Peyer's patch (tissue), 4 donors: ENCODE data around the gene ABHD17A.

Source experiments
- POLR2A ChIP-seq, 2 donors: fragments of 450-650 bp; IDR thresholded peaks; one replicate each; pipeline ENCODE4 v1.5.1; 2017; ENCODE audit warnings: antibody characterized with exemption in 2 of 2, mild to moderate bottlenecking in 2 of 2, moderate library complexity in 2 of 2
- TF ChIP-seq, protein P1 (sequence below), 6 experiments: fragments of 450-650 bp in 4 of 6; fragments of 200-600 bp in 2 of 6; sonication (generic) in 1 of 6; IDR thresholded peaks; one replicate each; pipeline ENCODE4 v1.5.1; 2017 to 2019; ENCODE audit warnings: antibody characterized with exemption in 6 of 6, mild to moderate bottlenecking in 3 of 6, moderate library complexity in 1 of 6

DNA sequence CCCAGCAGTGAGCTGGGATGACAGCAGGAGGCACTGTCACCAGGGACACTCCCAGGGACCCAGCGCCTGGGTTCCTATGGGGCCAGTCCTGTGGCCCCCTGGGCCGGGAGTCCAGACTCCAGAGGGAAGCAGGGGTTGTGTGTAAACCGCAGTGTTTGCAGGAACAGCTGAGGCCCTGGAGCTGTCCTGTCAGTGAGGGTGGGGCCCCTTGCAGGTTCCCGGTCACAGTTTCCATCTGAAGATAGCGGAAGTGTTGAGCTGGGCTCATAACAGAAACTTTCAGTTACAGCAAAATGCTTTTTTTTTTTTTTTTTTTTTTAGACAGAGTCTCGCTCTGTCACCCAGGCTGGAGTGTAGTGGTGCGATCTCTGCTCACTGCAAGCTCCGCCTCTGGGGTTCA, 38.0 kb upstream of the ABHD17A start:
- no peak for TF ChIP-seq POLR2A (IDR thresholded peaks at IDR 0.05)
- TF ChIP-seq, protein P1, sequence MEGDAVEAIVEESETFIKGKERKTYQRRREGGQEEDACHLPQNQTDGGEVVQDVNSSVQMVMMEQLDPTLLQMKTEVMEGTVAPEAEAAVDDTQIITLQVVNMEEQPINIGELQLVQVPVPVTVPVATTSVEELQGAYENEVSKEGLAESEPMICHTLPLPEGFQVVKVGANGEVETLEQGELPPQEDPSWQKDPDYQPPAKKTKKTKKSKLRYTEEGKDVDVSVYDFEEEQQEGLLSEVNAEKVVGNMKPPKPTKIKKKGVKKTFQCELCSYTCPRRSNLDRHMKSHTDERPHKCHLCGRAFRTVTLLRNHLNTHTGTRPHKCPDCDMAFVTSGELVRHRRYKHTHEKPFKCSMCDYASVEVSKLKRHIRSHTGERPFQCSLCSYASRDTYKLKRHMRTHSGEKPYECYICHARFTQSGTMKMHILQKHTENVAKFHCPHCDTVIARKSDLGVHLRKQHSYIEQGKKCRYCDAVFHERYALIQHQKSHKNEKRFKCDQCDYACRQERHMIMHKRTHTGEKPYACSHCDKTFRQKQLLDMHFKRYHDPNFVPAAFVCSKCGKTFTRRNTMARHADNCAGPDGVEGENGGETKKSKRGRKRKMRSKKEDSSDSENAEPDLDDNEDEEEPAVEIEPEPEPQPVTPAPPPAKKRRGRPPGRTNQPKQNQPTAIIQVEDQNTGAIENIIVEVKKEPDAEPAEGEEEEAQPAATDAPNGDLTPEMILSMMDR (IDR thresholded peaks at IDR 0.05), result no peak
